ENCODE results near the gene RAB20. TPM values are rescaled to one million over a fixed set of nuclear protein-coding genes. Genes with fewer than 3 reads are reported as not detected.

The RAB20 gene
- total and polyA plus RNA-seq, 2 donors (not counting 1 experiment from before 2014, with no cell fraction given) = 2.4 to 4.6 TPM

GRCh38 chr13:110540871-110541525 lies 20.5 kb downstream of the RAB20 start:
- ATAC-seq (ENCODE audit: low read depth) (no peak), DNase-seq (no peak)
- Mint-ChIP-seq H3K4me1 (peaks cover 25% of the 10 kb centered on the region), H3K9me3 (ENCODE audit: insufficient read depth) (peaks cover 2% of the 10 kb centered on the region), H3K4me3 (no peak overlapping the region), H3K27ac (no peak overlapping the region), H3K27me3 (no peaks in the 10 kb centered on the region)
- WGBS (ENCODE audit: insufficient coverage) = 94% methylated on average over 15 of the region's 15 CpGs
- Histone ChIP-seq H3K4me3 (ENCODE audit: control extremely low read depth in 1 of 5, extremely low read depth in 1 of 5, insufficient read depth in 1 of 5, low read depth in 2 of 5, low read length in 4 of 5) (no peak overlapping the region), H3K79me2 (ENCODE audit: control insufficient read depth, insufficient read depth, low read length) (no peaks in the 10 kb centered on the region), H3K27ac (ENCODE audit: low read length in 2 of 2) (no peak overlapping the region), H3K9ac (ENCODE audit: low read length) (no peak overlapping the region), H3K9me3 (ENCODE audit: control extremely low read depth in 1 of 3, control insufficient read depth in 2 of 3, insufficient read depth in 1 of 3, low read length in 2 of 3) (peaks cover 0 to 4% (median 0%) of the 10 kb centered on the region in 3 donors), H3K4me2 (replicated peaks; ENCODE audit: low read depth, low read length, poor library complexity, severe bottlenecking) (no peak overlapping the region), H3K4me1 (ENCODE audit: control insufficient read depth in 2 of 2, insufficient read depth in 2 of 2, low read length in 2 of 2) (peaks cover 17 to 19% of the 10 kb centered on the region in 2 donors), H3K36me3 (replicated peaks in 1 of 2; ENCODE audit: control extremely low read depth in 1 of 2, control insufficient read depth in 1 of 2, extremely low read depth in 1 of 2, insufficient read depth in 2 of 2, low read length in 1 of 2) (no peaks in the 10 kb centered on the region), H3K27me3 (replicated peaks in 1 of 4; ENCODE audit: control extremely low read depth in 1 of 4, control insufficient read depth in 3 of 4, insufficient read depth in 4 of 4, low read length in 3 of 4) (no peaks in the 10 kb centered on the region), H4K20me1 (ENCODE audit: control insufficient read depth, insufficient read depth, low read length, poor library complexity, severe bottlenecking) (no peaks in the 10 kb centered on the region), H2AFZ (ENCODE audit: insufficient read depth, low read depth, low read length, poor library complexity, severe bottlenecking) (no peak overlapping the region)
- ChIA-PET POLR2A (no interaction called here), CTCF (interaction anchor here (0.7 kb wide), 1 partner anchor 37 kb away, joined by 3 read pairs; no protein-coding TSS in a partner anchor)
- intact Hi-C loops (cut with micrococcal nuclease) = no loop called here
- TF ChIP-seq CTCF (IDR thresholded peaks at IDR 0.05) (no peak), EZH2 (IDR thresholded peaks at IDR 0.05; ENCODE audit: borderline replicate concordance, insufficient read depth, low read depth, low read length, poor library complexity, severe bottlenecking) (no peak)

- ChIA-PET CTCF (no interaction called here), POLR2A (no interaction called here)
- Histone ChIP-seq H3K79me2 (ENCODE audit: control insufficient read depth, insufficient read depth, low read length) (no peaks in the 10 kb centered on the region), H3K4me3 (ENCODE audit: control extremely low read depth in 1 of 5, extremely low read depth in 1 of 5, insufficient read depth in 1 of 5, low read depth in 2 of 5, low read length in 4 of 5) (no peak overlapping the region), H2AFZ (ENCODE audit: insufficient read depth, low read depth, low read length, poor library complexity, severe bottlenecking) (no peak overlapping the region), H3K4me2 (replicated peaks; ENCODE audit: low read depth, low read length, poor library complexity, severe bottlenecking) (no peak overlapping the region), H3K9me3 (ENCODE audit: control extremely low read depth in 1 of 3, control insufficient read depth in 2 of 3, insufficient read depth in 1 of 3, low read length in 2 of 3) (peaks cover 0 to 4% (median 0%) of the 10 kb centered on the region in 3 donors), H3K27me3 (replicated peaks in 1 of 4; ENCODE audit: control extremely low read depth in 1 of 4, control insufficient read depth in 3 of 4, insufficient read depth in 4 of 4, low read length in 3 of 4) (no peaks in the 10 kb centered on the region), H4K20me1 (ENCODE audit: control insufficient read depth, insufficient read depth, low read length, poor library complexity, severe bottlenecking) (no peaks in the 10 kb centered on the region), H3K4me1 (ENCODE audit: control insufficient read depth in 2 of 2, insufficient read depth in 2 of 2, low read length in 2 of 2) (peaks cover 18 to 20% of the 10 kb centered on the region in 2 donors), H3K27ac (ENCODE audit: low read length in 2 of 2) (no peak overlapping the region), H3K36me3 (replicated peaks in 1 of 2; ENCODE audit: control extremely low read depth in 1 of 2, control insufficient read depth in 1 of 2, extremely low read depth in 1 of 2, insufficient read depth in 2 of 2, low read length in 1 of 2) (no peaks in the 10 kb centered on the region), H3K9ac (ENCODE audit: low read length) (no peak overlapping the region)
- intact Hi-C loops (cut with micrococcal nuclease) = no loop called here
- ATAC-seq (ENCODE audit: low read depth) (no peak), DNase-seq (no peak)
- no peak for TF ChIP-seq CTCF (IDR thresholded peaks at IDR 0.05)
- no peak for TF ChIP-seq EZH2 (IDR thresholded peaks at IDR 0.05; ENCODE audit: borderline replicate concordance, insufficient read depth, low read depth, low read length, poor library complexity, severe bottlenecking)
- Mint-ChIP-seq H3K4me1 (peaks cover 31% of the 10 kb centered on the region), H3K27me3 (no peaks in the 10 kb centered on the region), H3K4me3 (no peak overlapping the region), H3K27ac (no peak overlapping the region), H3K9me3 (ENCODE audit: insufficient read depth) (no peaks in the 10 kb centered on the region)
- WGBS (ENCODE audit: insufficient coverage) = 80% methylated on average over 1 of the region's 5 CpGs
These were observed 21.6 kb downstream of the RAB20 start for GRCh38 chr13:110539894-110540293.
